ENCODE results near the gene POLL.

GRCh38 chr10:101575580-101576210 is 12.4 kb downstream of the POLL start:
- TF ChIP-seq, protein P1, sequence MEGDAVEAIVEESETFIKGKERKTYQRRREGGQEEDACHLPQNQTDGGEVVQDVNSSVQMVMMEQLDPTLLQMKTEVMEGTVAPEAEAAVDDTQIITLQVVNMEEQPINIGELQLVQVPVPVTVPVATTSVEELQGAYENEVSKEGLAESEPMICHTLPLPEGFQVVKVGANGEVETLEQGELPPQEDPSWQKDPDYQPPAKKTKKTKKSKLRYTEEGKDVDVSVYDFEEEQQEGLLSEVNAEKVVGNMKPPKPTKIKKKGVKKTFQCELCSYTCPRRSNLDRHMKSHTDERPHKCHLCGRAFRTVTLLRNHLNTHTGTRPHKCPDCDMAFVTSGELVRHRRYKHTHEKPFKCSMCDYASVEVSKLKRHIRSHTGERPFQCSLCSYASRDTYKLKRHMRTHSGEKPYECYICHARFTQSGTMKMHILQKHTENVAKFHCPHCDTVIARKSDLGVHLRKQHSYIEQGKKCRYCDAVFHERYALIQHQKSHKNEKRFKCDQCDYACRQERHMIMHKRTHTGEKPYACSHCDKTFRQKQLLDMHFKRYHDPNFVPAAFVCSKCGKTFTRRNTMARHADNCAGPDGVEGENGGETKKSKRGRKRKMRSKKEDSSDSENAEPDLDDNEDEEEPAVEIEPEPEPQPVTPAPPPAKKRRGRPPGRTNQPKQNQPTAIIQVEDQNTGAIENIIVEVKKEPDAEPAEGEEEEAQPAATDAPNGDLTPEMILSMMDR (IDR thresholded peaks at IDR 0.05), result no peak
- TF ChIP-seq POLR2A (IDR thresholded peaks at IDR 0.05), result no peak
- no peak for TF ChIP-seq POLR2AphosphoS5 (IDR thresholded peaks at IDR 0.05)
- TF ChIP-seq EP300 (IDR thresholded peaks at IDR 0.05), result no peak
